NCI-H146 (cell line): ENCODE measurements around the gene CXCL17.
A peak's percentile ranks its signal among the peaks of the same experiment; 100 is the strongest.
"Not testable (repeated sequence)": the region's sequence is repeated elsewhere in the genome, so short reads cannot be mapped to it uniquely, and the experiment has no call there.

Experiments
- DNase-seq: peaks from one replicate; lab custom pipeline; 2025; lab: John Stamatoyannopoulos, UW

CXCL17 gene

GRCh38 chr19:42442833-42443232 is at the start of gene CXCL17:
CXCL17 (minus strand) TSS chr19:42442946; CDS start chr19:42442832, 114 bp downstream.
- peak; percentile 38 for DNase-seq

GRCh38 chr19:42488783-42489521 is 46.2 kb upstream of the CXCL17 start:
- DNase-seq: peak; percentile 29

- DNase-seq: no peak
Observed at GRCh38 chr19:42487798-42488178, 45.0 kb upstream of the CXCL17 start.

GRCh38 chr19:42487032-42487797 is 44.5 kb upstream of the CXCL17 start:
- no peak for DNase-seq

- not testable (repeated sequence) for DNase-seq
Observed at GRCh38 chr19:42485036-42485435, 42.3 kb upstream of the CXCL17 start.

- DNase-seq: no peak
Observed at GRCh38 chr19:42480335-42481095, 37.8 kb upstream of the CXCL17 start.

- no peak for DNase-seq
Observed at GRCh38 chr19:42479736-42480135, 37.0 kb upstream of the CXCL17 start.

- DNase-seq: no peak
Observed at GRCh38 chr19:42478765-42479311, 36.1 kb upstream of the CXCL17 start.

GRCh38 chr19:42477933-42478332 is 35.2 kb upstream of the CXCL17 start:
- DNase-seq: no peak

- DNase-seq: no peak
Observed at GRCh38 chr19:42477117-42477516, 34.4 kb upstream of the CXCL17 start.

GRCh38 chr19:42475366-42475765 is 32.6 kb upstream of the CXCL17 start:
- no peak for DNase-seq

GRCh38 chr19:42474743-42475142 is 32.0 kb upstream of the CXCL17 start:
- no peak for DNase-seq

GRCh38 chr19:42473686-42474085 is 30.9 kb upstream of the CXCL17 start:
- no peak for DNase-seq

GRCh38 chr19:42472402-42473147 is 29.8 kb upstream of the CXCL17 start:
- no peak for DNase-seq

GRCh38 chr19:42471554-42472249 is 29.0 kb upstream of the CXCL17 start:
- no peak for DNase-seq

GRCh38 chr19:42469311-42470235 is 26.8 kb upstream of the CXCL17 start:
- DNase-seq: no peak

- DNase-seq: peak; percentile 24
Observed at GRCh38 chr19:42468273-42468796, 25.6 kb upstream of the CXCL17 start.

- no peak for DNase-seq
Observed at GRCh38 chr19:42467183-42467760, 24.5 kb upstream of the CXCL17 start.

GRCh38 chr19:42466521-42467182 is 23.9 kb upstream of the CXCL17 start:
- DNase-seq: no peak
